HFF-Myc (cell line): ENCODE results near the gene TH.

Source experiments
- DNase-seq: peaks from one replicate; pipeline ENCODE4 v3.0.0-alpha.2; 2011; ENCODE audit warnings: low read depth; ENCODE audit errors: extremely low read depth
- H3K4me3 ChIP-seq: replicated peaks from 2 replicates; pipeline ENCODE4 v1.5.1; 2011; ENCODE audit warnings: low read depth, mild to moderate bottlenecking, control low read depth, low read length
- CTCF ChIP-seq: IDR thresholded peaks from 2 replicates; pipeline ENCODE4 v1.5.1; 2012; ENCODE audit warnings: mild to moderate bottlenecking, low read depth, low read length, control low read depth; ENCODE audit errors: missing control alignments

Gene TH

GRCh38 chr11:2121227-2122130 lies 50.1 kb downstream of the TH start:
- DNase-seq: no peak
- TF ChIP-seq CTCF: no peak
- no peak overlapping the region for H3K4me3 ChIP-seq

- no peak for DNase-seq
Observed at GRCh38 chr11:2120359-2121100, 51.1 kb downstream of the TH start.

GRCh38 chr11:2118677-2119076 lies 52.9 kb downstream of the TH start:
- no peak for TF ChIP-seq CTCF
- no peak for DNase-seq
- no peak overlapping the region for H3K4me3 ChIP-seq

More at GRCh38 chr11:2120359-2121100, 51.1 kb downstream of the TH start:
- no peak overlapping the region for H3K4me3 ChIP-seq
- no peak for TF ChIP-seq CTCF

- no peak for DNase-seq
- TF ChIP-seq CTCF: no peak
- no peak overlapping the region for H3K4me3 ChIP-seq
Observed at GRCh38 chr11:2116680-2117079, 54.9 kb downstream of the TH start.

- no peak overlapping the region for H3K4me3 ChIP-seq
- DNase-seq: no peak
- TF ChIP-seq CTCF: no peak
Observed at GRCh38 chr11:2115308-2115707, 56.3 kb downstream of the TH start.

GRCh38 chr11:2114430-2115241 lies 57.0 kb downstream of the TH start:
- no peak overlapping the region for H3K4me3 ChIP-seq
- TF ChIP-seq CTCF: no peak

More at GRCh38 chr11:2114430-2115241, 57.0 kb downstream of the TH start:
- no peak for DNase-seq
